Neural progenitor cell (in vitro differentiated cells): ENCODE results near the gene ALG5. TPM values are rescaled to one million over a fixed set of nuclear protein-coding genes. Genes with fewer than 3 reads are reported as not detected.

ENCODE experiments used
- DNase-seq: peaks from one replicate; pipeline ENCODE4 v3.0.0-alpha.2; 2016; ENCODE audit warnings: low spot score
- H2AFZ ChIP-seq: fragments of 200-600 bp; sonication (generic); replicated peaks from 2 replicates; pipeline ENCODE4 v1.6.1; 2016; ENCODE audit warnings: antibody characterized with exemption
- H3F3A ChIP-seq: fragments of 200-600 bp; sonication (generic); 2 replicates; pipeline ENCODE4 v1.6.1; 2016; ENCODE audit warnings: antibody characterized with exemption, low read depth
- H3K27ac ChIP-seq: fragments of 200-600 bp; sonication (generic); 2 replicates; pipeline ENCODE4 v1.5.1; 2016; ENCODE audit warnings: mild to moderate bottlenecking
- H3K27me3 ChIP-seq: fragments of 200-600 bp; sonication (generic); 2 replicates; pipeline ENCODE4 v1.6.1; 2016; ENCODE audit warnings: mild to moderate bottlenecking, moderate library complexity
- H3K36me3 ChIP-seq: fragments of 200-600 bp; sonication (generic); 2 replicates; pipeline ENCODE4 v1.5.1; 2016
- H3K4me1 ChIP-seq: fragments of 200-600 bp; sonication (generic); 2 replicates; pipeline ENCODE4 v1.6.1; 2016; ENCODE audit warnings: mixed run types
- H3K4me2 ChIP-seq: fragments of 200-600 bp; sonication (generic); 2 replicates; pipeline ENCODE4 v1.6.1; 2016
- H3K4me3 ChIP-seq: fragments of 200-600 bp; sonication (generic); 2 replicates; pipeline ENCODE4 v1.5.1; 2016
- H3K79me2 ChIP-seq: fragments of 200-600 bp; sonication (generic); 2 replicates; pipeline ENCODE4 v1.6.1; 2016; ENCODE audit warnings: low read depth
- H3K9ac ChIP-seq: fragments of 200-600 bp; sonication (generic); 2 replicates; pipeline ENCODE4 v1.6.1; 2016
- H3K9me3 ChIP-seq: fragments of 200-600 bp; sonication (generic); 2 replicates; pipeline ENCODE4 v1.5.1; 2016; ENCODE audit warnings: low read depth
- H4K20me1 ChIP-seq: fragments of 200-600 bp; sonication (generic); 2 replicates; pipeline ENCODE4 v1.6.1; 2016; ENCODE audit warnings: low read depth
- H3K27ac Mint-ChIP-seq: 3 replicates; pipeline ENCODE4 v1.8.0; 2021; ENCODE audit warnings: mixed read lengths
- H3K27me3 Mint-ChIP-seq: 2 replicates; pipeline ENCODE4 v1.8.0; 2022; ENCODE audit warnings: low read depth, mild to moderate bottlenecking, inconsistent platforms, moderate library complexity, mixed read lengths; ENCODE audit not compliant: insufficient read depth
- H3K36me3 Mint-ChIP-seq: 3 replicates; pipeline ENCODE4 v1.8.0; 2021; ENCODE audit warnings: mixed read lengths
- H3K4me1 Mint-ChIP-seq: 3 replicates; pipeline ENCODE4 v1.8.0; 2021; ENCODE audit warnings: mixed read lengths
- H3K4me3 Mint-ChIP-seq: 3 replicates; pipeline ENCODE4 v1.8.0; 2021; ENCODE audit warnings: mild to moderate bottlenecking, moderate library complexity, mixed read lengths
- H3K9me3 Mint-ChIP-seq: 3 replicates; pipeline ENCODE4 v1.8.0; 2020; ENCODE audit warnings: mixed read lengths
- CTCF ChIP-seq: fragments of 200-600 bp; sonication (generic); IDR thresholded peaks from 2 replicates; pipeline ENCODE4 v1.5.1; 2017; ENCODE audit warnings: antibody characterized with exemption, mild to moderate bottlenecking
- EZH2 ChIP-seq: fragments of 200-600 bp; sonication (generic); IDR thresholded peaks from 2 replicates; pipeline ENCODE4 v1.6.1; 2017; ENCODE audit warnings: antibody characterized with exemption, mild to moderate bottlenecking, moderate library complexity
- EZH2phosphoT487 ChIP-seq: fragments of 200-600 bp; sonication (generic); IDR thresholded peaks from 2 replicates; pipeline ENCODE4 v1.6.1; 2017; ENCODE audit warnings: antibody characterized with exemption
- total RNA-seq: library from RNA; depleted of rRNA; stranded (reverse); fragments of >200 nt; gene quantifications from 2 replicates; pipeline ENCODE4 v1.2.3, GENCODE V29; 2015; ENCODE audit warnings: low replicate concordance

ALG5 gene
- total RNA-seq, 1 donor from 2014 or later: 24.1 TPM

- Mint-ChIP-seq H3K27me3 (no peaks in the 10 kb centered on the region), H3K36me3 (peaks cover 15% of the 10 kb centered on the region), H3K4me1 (no peaks in the 10 kb centered on the region), H3K4me3 (no peak overlapping the region), H3K27ac (no peak overlapping the region), H3K9me3 (no peaks in the 10 kb centered on the region)
- Histone ChIP-seq H3K4me1 (no peaks in the 10 kb centered on the region), H3K9me3 (no peaks in the 10 kb centered on the region), H3K4me2 (no peak overlapping the region), H3K4me3 (no peak overlapping the region), H3F3A (no peaks in the 10 kb centered on the region), H3K9ac (no peak overlapping the region), H3K27ac (no peak overlapping the region), H4K20me1 (no peaks in the 10 kb centered on the region), H3K27me3 (no peaks in the 10 kb centered on the region), H3K36me3 (no peaks in the 10 kb centered on the region), H3K79me2 (no peaks in the 10 kb centered on the region), H2AFZ (no peak overlapping the region)
- TF ChIP-seq CTCF (no peak), EZH2 (no peak), EZH2phosphoT487 (no peak)
- DNase-seq: no peak
Measured at GRCh38 chr13:36966404-36966803, 32.7 kb downstream of the ALG5 start.

- Mint-ChIP-seq H3K9me3 (no peaks in the 10 kb centered on the region), H3K36me3 (peaks cover 13% of the 10 kb centered on the region), H3K27ac (no peak overlapping the region), H3K4me3 (no peak overlapping the region), H3K27me3 (no peaks in the 10 kb centered on the region), H3K4me1 (no peaks in the 10 kb centered on the region)
- no peak overlapping the region for H3K27ac ChIP-seq
- H3K4me2 ChIP-seq: no peak overlapping the region
- H3K9me3 ChIP-seq: no peaks in the 10 kb centered on the region
- no peaks in the 10 kb centered on the region for H3F3A ChIP-seq
- H4K20me1 ChIP-seq: no peaks in the 10 kb centered on the region
- no peak overlapping the region for H2AFZ ChIP-seq
- no peaks in the 10 kb centered on the region for H3K36me3 ChIP-seq
- no peaks in the 10 kb centered on the region for H3K4me1 ChIP-seq
- DNase-seq: no peak
- no peak overlapping the region for H3K4me3 ChIP-seq
- H3K79me2 ChIP-seq: no peaks in the 10 kb centered on the region
- TF ChIP-seq EZH2 (no peak), EZH2phosphoT487 (no peak), CTCF (no peak)
- no peak overlapping the region for H3K9ac ChIP-seq
- H3K27me3 ChIP-seq: no peaks in the 10 kb centered on the region
Measured at GRCh38 chr13:36965767-36966166, 33.4 kb downstream of the ALG5 start.

- no peak for TF ChIP-seq CTCF
- TF ChIP-seq EZH2phosphoT487: no peak
- TF ChIP-seq EZH2: no peak
- Histone ChIP-seq H3K4me1 (no peaks in the 10 kb centered on the region), H3F3A (no peaks in the 10 kb centered on the region), H3K9ac (no peak overlapping the region), H4K20me1 (no peaks in the 10 kb centered on the region), H3K79me2 (no peaks in the 10 kb centered on the region), H3K36me3 (no peaks in the 10 kb centered on the region), H2AFZ (no peak overlapping the region), H3K4me3 (no peak overlapping the region), H3K27ac (no peak overlapping the region), H3K27me3 (no peaks in the 10 kb centered on the region), H3K9me3 (no peaks in the 10 kb centered on the region), H3K4me2 (no peak overlapping the region)
- Mint-ChIP-seq H3K4me1 (no peaks in the 10 kb centered on the region), H3K36me3 (peaks cover 23% of the 10 kb centered on the region), H3K9me3 (no peaks in the 10 kb centered on the region), H3K4me3 (no peak overlapping the region), H3K27me3 (no peaks in the 10 kb centered on the region), H3K27ac (no peak overlapping the region)
- no peak for DNase-seq
Measured at GRCh38 chr13:36959456-36960116, 39.6 kb downstream of the ALG5 start.
